Astrocyte of the cerebellum (primary cell): Measurements from ENCODE around the gene MYO16.

Experiments used
- DNase-seq: peaks from one replicate; pipeline ENCODE4 v3.0.0-alpha.2; 2011; ENCODE audit warnings: low read depth
- H3K4me3 ChIP-seq: 2 replicates; pipeline ENCODE4 v1.5.1; 2011; ENCODE audit warnings: mild to moderate bottlenecking, low read depth, low read length, moderate library complexity
- CTCF ChIP-seq: IDR thresholded peaks from 2 replicates; pipeline ENCODE4 v1.5.1; 2012; ENCODE audit warnings: low read length, low read depth, moderate library complexity, mild to moderate bottlenecking; ENCODE audit errors: missing control alignments
- in situ Hi-C: cut with HindIII; loops from 2 replicates; pipeline ENCODE4 v1.10.0; 2017; ENCODE audit warnings: low sequenced_read_pairs

Gene MYO16

GRCh38 chr13:108950333-108951010 lies 321.1 kb downstream of the MYO16 start:
- in situ Hi-C loops = no loop called here
- DNase-seq = no peak
- no peak for TF ChIP-seq CTCF
- H3K4me3 ChIP-seq = no peak overlapping the region

DNA sequence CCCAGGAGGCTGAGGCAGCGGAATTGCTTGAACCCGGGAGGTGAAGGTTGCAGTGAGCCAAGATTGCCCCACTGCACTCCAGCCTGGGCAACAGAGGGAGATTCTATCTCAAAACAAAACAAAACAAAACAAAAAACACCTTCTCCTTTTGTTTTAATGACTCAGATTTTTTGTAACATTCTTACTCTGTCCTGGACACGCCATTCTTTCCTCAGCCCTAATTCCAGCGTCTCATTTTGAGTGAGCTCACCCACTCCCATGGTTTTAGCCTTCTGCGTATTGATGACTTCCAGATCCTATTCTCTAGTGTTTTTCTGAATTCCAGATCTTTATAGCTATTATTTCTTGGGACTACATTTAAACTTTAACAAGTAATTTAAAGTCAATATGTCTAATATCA lies 326.3 kb downstream of the MYO16 start:
- in situ Hi-C loops = no loop called here
- no peak for TF ChIP-seq CTCF
- no peak for DNase-seq
- no peak overlapping the region for H3K4me3 ChIP-seq

- no peak overlapping the region for H3K4me3 ChIP-seq
- in situ Hi-C loops = no loop called here
- no peak for TF ChIP-seq CTCF
- DNase-seq = peak; percentile 75
These were observed 328.1 kb downstream of the MYO16 start for GRCh38 chr13:108957369-108958012.

DNA sequence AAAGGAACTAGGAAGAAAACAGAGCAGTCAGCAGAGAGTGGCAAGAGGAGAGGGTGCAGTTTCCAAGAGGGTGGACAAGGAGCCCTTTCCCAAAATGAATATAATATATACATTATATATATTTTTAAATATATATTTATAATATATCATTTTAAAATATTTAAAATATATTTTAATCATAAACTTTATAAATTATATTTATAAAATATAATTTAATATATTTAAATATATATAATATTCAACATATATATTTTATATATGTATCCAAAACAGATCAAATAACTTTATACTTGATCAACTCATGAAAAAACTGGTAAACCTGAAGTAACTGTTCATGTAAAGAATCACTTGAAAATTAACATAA lies 328.6 kb downstream of the MYO16 start:
- in situ Hi-C loops = no loop called here
- no peak for TF ChIP-seq CTCF
- DNase-seq = no peak

DNA sequence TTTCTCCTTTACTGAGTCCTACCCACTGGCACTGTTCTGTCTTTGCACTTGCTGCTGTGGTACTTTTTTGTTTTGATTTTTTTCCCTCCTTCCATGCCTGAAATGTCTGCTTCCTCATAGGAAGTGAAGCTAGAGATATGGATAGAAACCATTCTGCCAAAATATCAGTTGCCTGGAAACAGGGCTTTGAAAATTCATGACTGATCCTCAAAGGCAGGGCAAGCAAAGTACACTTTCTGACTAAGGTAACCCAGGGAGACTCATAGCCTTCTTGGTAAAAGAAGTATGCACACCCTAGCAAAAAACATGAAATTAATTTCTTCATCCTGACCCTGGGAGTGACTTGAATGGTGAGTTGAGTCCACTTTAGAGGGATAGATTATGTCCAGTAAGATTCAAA lies 329.8 kb downstream of the MYO16 start:
- no peak for DNase-seq
- TF ChIP-seq CTCF = no peak
- H3K4me3 ChIP-seq = no peak overlapping the region
- in situ Hi-C loops = no loop called here

More for the DNA sequence above, 328.6 kb downstream of the MYO16 start:
- H3K4me3 ChIP-seq = no peak overlapping the region

- no peak for TF ChIP-seq CTCF
- DNase-seq = no peak
These were observed 330.6 kb downstream of the MYO16 start for GRCh38 chr13:108960006-108960405.

More at GRCh38 chr13:108960006-108960405, 330.6 kb downstream of the MYO16 start:
- in situ Hi-C loops = no loop called here
- no peak overlapping the region for H3K4me3 ChIP-seq
